COLO668 (cell line): ENCODE data around the gene SPINK4.

Source experiments
- DNase-seq: peaks from one replicate; lab custom pipeline; 2025; ENCODE audit not compliant: unreplicated experiment; lab: John Stamatoyannopoulos, UW

SPINK4 gene

DNA sequence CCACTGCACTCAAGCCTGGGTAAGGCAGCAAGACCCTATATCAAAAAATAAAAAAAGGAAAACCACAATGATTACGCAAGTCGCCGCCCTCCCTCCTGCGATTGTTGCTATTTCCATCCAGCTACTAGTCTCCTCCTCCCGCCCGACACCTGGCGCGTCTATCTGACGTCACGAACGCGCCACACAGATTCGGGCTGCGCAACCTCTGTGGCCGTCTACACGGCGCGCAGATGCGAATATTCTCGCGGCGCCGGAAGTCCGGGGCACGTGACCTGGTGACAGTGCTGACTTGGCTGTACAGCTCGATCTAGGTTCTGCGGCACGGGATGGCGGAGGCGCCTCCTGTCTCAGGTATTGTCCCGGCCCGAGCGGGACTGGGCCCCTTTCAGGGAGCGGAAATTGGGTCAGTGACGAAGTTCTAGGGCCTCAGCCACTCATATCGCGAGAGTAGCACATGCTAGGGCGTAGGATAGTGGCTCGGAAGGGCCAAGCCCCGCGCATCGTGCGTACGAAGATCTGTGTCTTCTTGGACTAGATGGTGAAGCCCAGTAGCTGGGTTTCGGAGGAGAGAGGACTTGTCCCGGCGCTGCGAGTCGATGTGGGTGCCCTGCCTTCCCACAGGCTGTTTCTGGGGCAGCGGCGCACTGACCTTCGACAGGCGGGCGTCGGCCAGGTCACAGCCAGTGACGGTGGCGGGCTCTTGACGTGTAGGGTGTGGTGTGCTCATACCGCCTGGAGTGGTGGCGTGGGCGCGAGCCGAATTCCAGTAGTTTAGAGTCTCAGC, 50.5 kb downstream of the SPINK4 start, which contains the start of gene NFX1:
Gene NFX1 (plus strand): TSS at position 270 of the 784 bp plus-strand sequence. CDS start 57 bp downstream, at position 327.
- DNase-seq = peak; percentile 98

DNA sequence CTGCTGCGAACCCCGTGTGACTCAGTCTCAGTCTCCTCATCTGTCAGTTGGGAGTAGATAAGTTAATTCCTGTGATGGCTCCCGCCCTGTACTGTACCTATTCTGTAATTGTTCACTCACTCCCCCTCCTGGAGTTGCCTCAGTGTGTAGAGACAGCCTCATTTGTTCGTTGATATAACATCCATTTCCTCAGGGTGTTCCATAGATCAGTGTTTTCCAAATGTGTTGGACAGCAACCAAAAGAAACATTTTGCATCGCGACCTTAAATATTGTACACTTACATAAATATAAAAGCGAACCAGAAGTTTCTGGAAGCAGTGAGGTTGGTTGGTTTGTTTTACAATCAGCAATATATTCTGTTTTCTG, 51.0 kb downstream of the SPINK4 start:
- no peak for DNase-seq

DNA sequence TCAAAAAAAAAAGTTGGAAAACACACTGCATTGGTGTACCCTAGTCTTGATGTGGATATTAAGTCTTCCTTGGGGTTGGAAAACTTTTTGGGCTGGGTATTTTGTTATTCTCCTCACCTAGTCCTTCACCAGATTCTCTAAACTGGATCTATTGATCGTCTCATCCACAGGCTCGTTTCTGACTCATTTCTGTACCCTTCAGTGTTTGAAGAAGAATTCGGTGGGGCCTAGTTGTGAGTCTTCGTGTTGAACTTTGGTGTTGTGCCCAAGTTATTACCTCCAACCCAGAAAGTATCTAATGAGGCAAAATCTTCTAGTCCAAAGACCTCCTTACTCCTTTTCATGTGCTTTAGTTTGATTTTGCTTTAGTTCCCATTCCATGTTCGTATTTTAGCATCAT, 51.9 kb downstream of the SPINK4 start:
- no peak for DNase-seq

DNA sequence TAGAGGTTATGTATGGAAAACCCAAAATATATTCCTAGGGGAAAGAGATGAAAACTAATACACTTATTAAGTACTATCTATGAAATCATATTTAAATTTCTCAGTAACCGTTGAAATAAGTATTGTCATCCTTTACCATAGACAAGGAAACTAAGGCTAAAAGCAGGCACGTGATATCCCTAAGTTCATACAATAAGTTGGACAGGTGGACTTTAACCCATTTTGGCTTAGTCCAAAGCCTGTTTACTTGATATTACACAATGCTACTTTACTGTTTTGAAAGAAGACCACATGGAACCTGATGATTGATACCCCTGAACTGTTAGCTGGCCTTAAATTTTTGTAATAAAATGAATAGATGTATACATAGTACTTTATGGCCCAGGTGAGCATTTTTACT, 53.8 kb downstream of the SPINK4 start:
- no peak for DNase-seq

DNA sequence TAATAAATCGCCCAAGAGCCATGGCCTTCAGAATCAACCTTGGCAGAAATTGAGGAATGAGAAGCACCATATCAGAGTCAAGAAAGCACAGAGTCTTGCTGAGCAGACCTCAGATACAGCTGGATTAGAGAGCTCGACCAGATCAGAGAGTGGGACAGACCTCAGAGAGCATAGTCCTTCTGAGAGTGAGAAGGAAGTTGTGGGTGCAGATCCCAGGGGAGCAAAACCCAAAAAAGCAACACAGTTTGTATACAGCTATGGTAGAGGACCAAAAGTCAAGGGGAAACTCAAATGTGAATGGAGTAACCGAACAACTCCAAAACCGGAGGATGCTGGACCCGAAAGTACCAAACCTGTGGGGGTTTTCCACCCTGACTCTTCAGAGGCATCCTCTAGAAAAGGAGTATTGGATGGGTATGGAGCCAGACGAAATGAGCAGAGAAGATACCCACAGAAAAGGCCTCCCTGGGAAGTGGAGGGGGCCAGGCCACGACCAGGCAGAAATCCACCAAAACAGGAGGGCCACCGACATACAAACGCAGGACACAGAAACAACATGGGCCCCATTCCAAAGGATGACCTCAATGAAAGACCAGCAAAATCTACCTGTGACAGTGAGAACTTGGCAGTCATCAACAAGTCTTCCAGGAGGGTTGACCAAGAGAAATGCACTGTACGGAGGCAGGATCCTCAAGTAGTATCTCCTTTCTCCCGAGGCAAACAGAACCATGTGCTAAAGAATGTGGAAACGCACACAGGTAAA, 54.9 kb downstream of the SPINK4 start:
- no peak for DNase-seq

DNA sequence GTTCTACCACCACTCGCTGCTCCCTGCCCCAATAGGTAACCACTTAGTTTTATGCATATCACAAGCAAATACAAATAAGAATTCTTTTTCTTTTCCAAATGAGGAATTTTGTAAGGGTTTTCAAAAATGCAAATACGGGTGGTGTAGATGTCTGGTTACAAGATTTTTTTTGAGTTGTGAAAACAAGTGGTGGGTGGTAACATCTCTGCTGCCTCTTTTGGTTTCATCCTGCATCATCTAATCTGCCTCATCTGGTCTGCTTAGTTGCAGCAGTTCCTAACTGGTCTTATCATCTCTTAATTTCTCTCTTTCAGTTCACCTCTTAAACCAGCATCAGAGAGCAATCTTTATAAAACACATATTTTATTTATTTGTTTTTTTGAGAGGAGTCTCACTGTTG, 55.6 kb downstream of the SPINK4 start:
- no peak for DNase-seq

DNA sequence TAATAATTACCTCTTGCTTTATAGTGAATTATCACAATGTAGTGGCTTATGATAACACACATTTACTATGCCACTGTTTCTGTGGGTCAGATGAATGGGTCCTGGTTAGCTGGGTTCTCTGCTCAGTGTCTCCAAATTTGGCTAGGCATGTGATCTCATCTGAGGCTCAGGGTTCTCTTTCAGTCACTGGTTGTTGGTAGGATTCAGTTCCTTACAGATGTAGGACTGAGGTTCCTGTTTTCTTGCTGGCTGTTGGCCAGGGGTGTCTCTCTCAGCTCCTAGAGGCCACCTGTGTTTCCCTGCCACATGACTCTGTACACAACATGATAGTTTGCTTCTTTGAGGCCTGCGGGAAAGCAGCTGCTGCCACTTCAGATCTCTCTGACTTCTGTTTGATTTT, 57.5 kb downstream of the SPINK4 start:
- DNase-seq = peak; percentile 51
